Kidney (tissue), 14 donors: ENCODE measurements around the gene GPR55. TPM values are rescaled to one million over a fixed set of nuclear protein-coding genes. Genes with fewer than 3 reads are reported as not detected.

Experiments
- DNase-seq, 5 donors: peaks; one replicate each; pipeline ENCODE4 v3.0.0-alpha.2; 2013 to 2020
- FAIRE-seq: peaks from 2 replicates; lab custom pipeline; 2012; peaks lifted over from hg19 to GRCh38; lab: Jason Lieb, UNC
- H3K27ac ChIP-seq, 2 donors: one replicate each; pipeline ENCODE4 v1.7.0; 2013; ENCODE audit warnings: low read depth in 2 of 2, low read length in 2 of 2, inconsistent platforms in 1 of 2
- H3K27me3 ChIP-seq: one replicate; pipeline ENCODE4 v1.7.1; 2013; ENCODE audit warnings: low read length, inconsistent platforms; ENCODE audit not compliant: control insufficient read depth, insufficient read depth
- H3K36me3 ChIP-seq, 3 donors: one replicate each; pipeline versions ENCODE4 v1.7.0 to v1.7.1; 2013; ENCODE audit warnings: low read length in 3 of 3, control low read depth in 1 of 3, inconsistent platforms in 1 of 3; ENCODE audit not compliant: insufficient read depth in 3 of 3, control insufficient read depth in 2 of 3
- H3K4me1 ChIP-seq, 3 donors: one replicate each; pipeline versions ENCODE4 v1.7.0 to v1.7.1; 2013; ENCODE audit warnings: low read length in 3 of 3, inconsistent platforms in 1 of 3, low read depth in 1 of 3; ENCODE audit not compliant: control insufficient read depth in 2 of 3, insufficient read depth in 2 of 3
- H3K4me3 ChIP-seq, 3 donors: one replicate each; pipeline versions ENCODE4 v1.7.0 to v1.8.1; 2013; ENCODE audit warnings: low read length in 3 of 3, control low read depth in 1 of 3, inconsistent platforms in 1 of 3
- H3K9ac ChIP-seq, 3 donors: one replicate each; pipeline versions ENCODE4 v1.7.0 to v1.7.1; 2013; ENCODE audit warnings: low read length in 3 of 3, control low read depth in 1 of 3, inconsistent platforms in 1 of 3
- H3K9me3 ChIP-seq, 3 donors: one replicate each; pipeline versions ENCODE4 v1.7.0 to v1.7.1; 2013; ENCODE audit warnings: low read length in 3 of 3, control low read depth in 1 of 3, inconsistent platforms in 1 of 3; ENCODE audit not compliant: control insufficient read depth in 2 of 3, insufficient read depth in 1 of 3
- intact Hi-C: fragments of 100-400 bp; cut with DNase I; formaldehyde crosslinking; loops from one replicate; pipeline ENCODE4 v1.11.1; 2022
- polyA plus RNA-seq: library from polyadenylated mRNA; stranded (reverse); fragments of 350-450 nt; fragmentation: Illumina TruSeq; extraction: RNeasy Lipid Tissue Mini Kit (QIAGEN cat#74804); gene quantifications from one replicate; pipeline ENCODE4 v1.2.3, GENCODE V29; 2014; ENCODE audit warnings: low read depth, low replicate concordance; ENCODE audit not compliant: insufficient read depth
- total RNA-seq: library from RNA; stranded (reverse); fragmentation: NEBNext Ultra II Directional; extraction: Animal tissue kit (Norgen Biotek cat#: 25700); gene quantifications from one replicate; pipeline ENCODE4 v1.2.1, GENCODE V29; 2021
- TF ChIP-seq, protein P1 (sequence below): IDR thresholded peaks from 3 replicates; pipeline ENCODE4 v1.5.1; 2012; ENCODE audit warnings: mild to moderate bottlenecking, moderate library complexity, borderline replicate concordance; ENCODE audit not compliant: insufficient read depth; ENCODE audit errors: extremely low read depth
- donor health status: control.
- donor health status: control.
- donor health status: control.
- donor health status: control.
- donor health status: control.
- donor health status: DM: yes; HTN: yes; CAD: no.
- donor health status: Normal renal cell carcinoma (clear cell type).

The GPR55 gene
- total and polyA plus RNA-seq, 2 donors from 2014 or later, result 0.69 TPM; not detected in 1

DNA sequence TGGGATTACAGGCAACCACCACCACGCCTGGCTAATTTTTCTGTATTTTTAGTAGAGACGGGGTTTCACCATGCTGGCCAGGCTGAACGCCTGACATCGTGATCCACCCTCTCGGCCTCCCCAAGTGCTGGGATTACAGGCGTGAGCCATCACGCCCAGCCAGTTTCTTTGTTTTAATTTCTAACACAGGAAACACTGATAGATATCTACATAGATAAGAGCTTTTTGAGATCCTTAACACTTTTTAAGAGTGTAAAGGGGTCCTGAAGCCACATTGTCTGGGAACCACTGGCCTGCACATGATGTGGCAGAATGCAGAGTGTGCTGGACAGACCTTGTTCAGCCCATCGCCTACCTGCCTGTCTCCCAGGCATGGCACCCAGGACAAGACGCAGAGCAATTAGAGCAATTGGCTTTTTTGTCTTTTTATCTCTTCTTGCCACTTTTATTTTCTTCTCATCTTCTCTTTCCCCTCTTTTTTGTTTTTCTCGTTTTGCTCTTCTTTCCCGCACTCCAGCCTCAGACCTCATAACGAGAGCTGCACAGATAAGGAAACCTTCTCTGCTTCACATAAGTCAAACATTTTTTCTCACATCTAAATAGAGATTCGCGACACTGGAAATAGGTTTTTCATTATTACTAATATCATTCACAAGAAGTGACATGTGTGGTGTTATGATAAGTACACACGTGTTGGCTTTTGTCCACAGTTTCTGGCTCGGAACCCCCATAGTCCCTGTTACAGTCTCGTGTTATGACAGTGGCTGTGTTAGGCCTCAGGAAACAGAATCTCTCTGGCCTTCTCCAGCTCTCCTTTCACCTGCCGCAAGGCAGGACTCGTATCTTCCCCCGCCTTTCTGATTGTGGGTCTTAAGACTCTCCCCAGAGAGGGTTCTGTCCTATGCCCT is 25.2 kb upstream of the GPR55 start:
- no peaks in the 10 kb centered on the region for H3K27me3 ChIP-seq
- FAIRE-seq (no peak), DNase-seq (no peak)
- H3K36me3 ChIP-seq, result no peaks in the 10 kb centered on the region
- TF ChIP-seq, protein P1, sequence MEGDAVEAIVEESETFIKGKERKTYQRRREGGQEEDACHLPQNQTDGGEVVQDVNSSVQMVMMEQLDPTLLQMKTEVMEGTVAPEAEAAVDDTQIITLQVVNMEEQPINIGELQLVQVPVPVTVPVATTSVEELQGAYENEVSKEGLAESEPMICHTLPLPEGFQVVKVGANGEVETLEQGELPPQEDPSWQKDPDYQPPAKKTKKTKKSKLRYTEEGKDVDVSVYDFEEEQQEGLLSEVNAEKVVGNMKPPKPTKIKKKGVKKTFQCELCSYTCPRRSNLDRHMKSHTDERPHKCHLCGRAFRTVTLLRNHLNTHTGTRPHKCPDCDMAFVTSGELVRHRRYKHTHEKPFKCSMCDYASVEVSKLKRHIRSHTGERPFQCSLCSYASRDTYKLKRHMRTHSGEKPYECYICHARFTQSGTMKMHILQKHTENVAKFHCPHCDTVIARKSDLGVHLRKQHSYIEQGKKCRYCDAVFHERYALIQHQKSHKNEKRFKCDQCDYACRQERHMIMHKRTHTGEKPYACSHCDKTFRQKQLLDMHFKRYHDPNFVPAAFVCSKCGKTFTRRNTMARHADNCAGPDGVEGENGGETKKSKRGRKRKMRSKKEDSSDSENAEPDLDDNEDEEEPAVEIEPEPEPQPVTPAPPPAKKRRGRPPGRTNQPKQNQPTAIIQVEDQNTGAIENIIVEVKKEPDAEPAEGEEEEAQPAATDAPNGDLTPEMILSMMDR, result no peak
- intact Hi-C loops, result no loop called here
- H3K4me3 ChIP-seq, result no peak overlapping the region
- no peak overlapping the region for H3K9ac ChIP-seq
- H3K4me1 ChIP-seq, result no peaks in the 10 kb centered on the region
- H3K9me3 ChIP-seq, result no peaks in the 10 kb centered on the region
- H3K27ac ChIP-seq, result no peak overlapping the region

DNA sequence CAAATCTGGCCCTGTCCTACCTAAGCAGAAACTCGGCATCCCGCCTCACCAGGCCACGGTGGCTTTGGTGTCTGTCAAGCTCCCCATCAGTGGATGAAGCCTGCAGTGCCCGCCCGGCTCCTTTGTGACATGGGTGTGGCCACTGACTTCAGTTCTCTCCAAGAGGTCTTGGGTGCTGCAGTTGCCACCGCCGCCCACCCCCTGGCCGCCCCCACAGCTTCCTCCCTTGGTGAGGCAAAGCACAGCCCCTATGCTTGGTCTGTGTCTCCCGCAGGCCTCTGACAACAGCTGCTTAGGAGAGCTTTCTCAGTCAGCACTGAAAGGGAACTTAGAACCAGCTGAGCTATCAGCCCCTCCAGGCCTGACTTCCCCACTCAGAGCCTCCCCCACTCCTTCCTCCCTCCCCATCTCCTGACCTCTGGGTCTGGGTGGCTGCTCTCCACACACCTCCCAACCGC is 22.9 kb upstream of the GPR55 start:
- intact Hi-C loops, result no loop called here
- TF ChIP-seq, protein P1, result no peak
- FAIRE-seq (no peak), DNase-seq (peak in 1 of 5 donors; percentile 57)
- no peaks in the 10 kb centered on the region for H3K9me3 ChIP-seq
- H3K27ac ChIP-seq, result no peak overlapping the region
- no peak overlapping the region for H3K4me3 ChIP-seq
- H3K9ac ChIP-seq, result no peak overlapping the region
- H3K27me3 ChIP-seq, result no peaks in the 10 kb centered on the region
- H3K4me1 ChIP-seq, result no peaks in the 10 kb centered on the region
- H3K36me3 ChIP-seq, result no peaks in the 10 kb centered on the region

DNA sequence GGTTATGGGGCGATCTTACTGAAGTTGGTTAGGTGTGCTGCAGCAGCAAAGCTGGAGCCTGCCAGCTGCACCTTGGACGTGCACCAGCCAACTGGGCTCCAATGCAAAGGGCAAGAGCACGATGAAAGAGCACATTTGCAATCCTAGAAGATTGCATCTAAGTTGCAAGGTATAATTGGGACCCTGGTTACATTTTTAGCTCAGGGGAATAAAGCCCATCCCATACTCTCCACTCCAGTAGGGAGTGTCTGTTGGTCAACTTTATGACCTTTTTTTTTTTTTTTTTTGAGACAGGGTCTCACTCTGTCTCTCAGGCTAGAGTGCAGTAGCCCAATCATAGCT is 22.2 kb upstream of the GPR55 start:
- FAIRE-seq (no peak), DNase-seq (no peak)
- Histone ChIP-seq H3K27me3 (no peaks in the 10 kb centered on the region), H3K9ac (no peak overlapping the region), H3K27ac (no peak overlapping the region), H3K4me1 (no peaks in the 10 kb centered on the region), H3K9me3 (no peaks in the 10 kb centered on the region), H3K4me3 (no peak overlapping the region), H3K36me3 (no peaks in the 10 kb centered on the region)
- intact Hi-C loops, result no loop called here
- TF ChIP-seq, protein P1, result no peak
